ENCODE measurements around the gene TMEM53.

Gene TMEM53

GRCh38 chr1:44647896-44648295 lies 26.4 kb downstream of the TMEM53 start:
- no peak for DNase-seq
- H3K9ac ChIP-seq (ENCODE audit: low read depth, low read length): no peak overlapping the region
- peaks cover 82% of the 10 kb centered on the region for H3K36me3 ChIP-seq (ENCODE audit: insufficient read depth, low read length)
- peaks cover 46% of the 10 kb centered on the region for H4K20me1 ChIP-seq (ENCODE audit: insufficient read depth, low read length)
- no peak overlapping the region for H3K4me2 ChIP-seq (ENCODE audit: insufficient read depth, low read length)
- H3K9me3 ChIP-seq (ENCODE audit: insufficient read depth, low read length, severe bottlenecking): no peaks in the 10 kb centered on the region
- no peaks in the 10 kb centered on the region for H3K4me1 ChIP-seq (ENCODE audit: insufficient read depth, low read length)
- H2AFZ ChIP-seq (ENCODE audit: low read depth, low read length): no peak overlapping the region
- no peaks in the 10 kb centered on the region for H3K27me3 ChIP-seq (ENCODE audit: insufficient read depth, low read length, poor library complexity)
- no peak for ATAC-seq (ENCODE audit: insufficient read depth, low read depth)
- peaks cover 4% of the 10 kb centered on the region; the same call in 1 of the 2 replicates for H3K79me2 ChIP-seq (ENCODE audit: insufficient read depth, low read length)
- TF ChIP-seq CTCF (IDR thresholded peaks at IDR 0.05; ENCODE audit: borderline replicate concordance, extremely low read depth, low read length, poor library complexity, severe bottlenecking): no peak
- TF ChIP-seq EZH2 (IDR thresholded peaks at IDR 0.05; ENCODE audit: borderline replicate concordance, low read depth, low read length, severe bottlenecking): no peak
- H3K4me3 ChIP-seq (ENCODE audit: low read depth in 1 of 2, low read length in 2 of 2): no peak overlapping the region
- no peak overlapping the region for H3K27ac ChIP-seq (ENCODE audit: low read length)

GRCh38 chr1:44646261-44647110 lies 27.8 kb downstream of the TMEM53 start:
- Histone ChIP-seq H3K4me2 (ENCODE audit: insufficient read depth, low read length) (no peak overlapping the region), H3K4me3 (ENCODE audit: low read depth in 1 of 2, low read length in 2 of 2) (no peak overlapping the region), H4K20me1 (ENCODE audit: insufficient read depth, low read length) (peaks cover 46% of the 10 kb centered on the region), H3K27ac (ENCODE audit: low read length) (no peak overlapping the region), H3K9ac (ENCODE audit: low read depth, low read length) (no peak overlapping the region), H3K79me2 (ENCODE audit: insufficient read depth, low read length) (peaks cover 8% of the 10 kb centered on the region; the same call in 1 of the 2 replicates), H3K4me1 (ENCODE audit: insufficient read depth, low read length) (no peaks in the 10 kb centered on the region), H3K36me3 (ENCODE audit: insufficient read depth, low read length) (peaks cover 96% of the 10 kb centered on the region), H2AFZ (ENCODE audit: low read depth, low read length) (no peak overlapping the region), H3K27me3 (ENCODE audit: insufficient read depth, low read length, poor library complexity) (no peaks in the 10 kb centered on the region), H3K9me3 (ENCODE audit: insufficient read depth, low read length, severe bottlenecking) (no peaks in the 10 kb centered on the region)
- DNase-seq (no peak), ATAC-seq (ENCODE audit: insufficient read depth, low read depth) (no peak)
- TF ChIP-seq EZH2 (IDR thresholded peaks at IDR 0.05; ENCODE audit: borderline replicate concordance, low read depth, low read length, severe bottlenecking): no peak
- TF ChIP-seq CTCF (IDR thresholded peaks at IDR 0.05; ENCODE audit: borderline replicate concordance, extremely low read depth, low read length, poor library complexity, severe bottlenecking): no peak

- Histone ChIP-seq H4K20me1 (ENCODE audit: insufficient read depth, low read length) (peaks cover 45% of the 10 kb centered on the region), H3K27ac (ENCODE audit: low read length) (no peak overlapping the region), H3K4me2 (ENCODE audit: insufficient read depth, low read length) (no peak overlapping the region), H3K36me3 (ENCODE audit: insufficient read depth, low read length) (peaks cover 98% of the 10 kb centered on the region), H3K4me1 (ENCODE audit: insufficient read depth, low read length) (no peaks in the 10 kb centered on the region), H2AFZ (ENCODE audit: low read depth, low read length) (no peak overlapping the region), H3K9me3 (ENCODE audit: insufficient read depth, low read length, severe bottlenecking) (no peaks in the 10 kb centered on the region), H3K27me3 (ENCODE audit: insufficient read depth, low read length, poor library complexity) (no peaks in the 10 kb centered on the region), H3K9ac (ENCODE audit: low read depth, low read length) (no peak overlapping the region), H3K79me2 (ENCODE audit: insufficient read depth, low read length) (peaks cover 12% of the 10 kb centered on the region; the same call in 1 of the 2 replicates), H3K4me3 (ENCODE audit: low read depth in 1 of 2, low read length in 2 of 2) (no peak overlapping the region)
- TF ChIP-seq EZH2 (IDR thresholded peaks at IDR 0.05; ENCODE audit: borderline replicate concordance, low read depth, low read length, severe bottlenecking): no peak
- TF ChIP-seq CTCF (IDR thresholded peaks at IDR 0.05; ENCODE audit: borderline replicate concordance, extremely low read depth, low read length, poor library complexity, severe bottlenecking): no peak
- DNase-seq (no peak), ATAC-seq (ENCODE audit: insufficient read depth, low read depth) (no peak)
Observed at GRCh38 chr1:44645476-44646244, 28.6 kb downstream of the TMEM53 start.

All from DND-41 (cell line).